ENCODE results near the gene RALGAPB.

DNA sequence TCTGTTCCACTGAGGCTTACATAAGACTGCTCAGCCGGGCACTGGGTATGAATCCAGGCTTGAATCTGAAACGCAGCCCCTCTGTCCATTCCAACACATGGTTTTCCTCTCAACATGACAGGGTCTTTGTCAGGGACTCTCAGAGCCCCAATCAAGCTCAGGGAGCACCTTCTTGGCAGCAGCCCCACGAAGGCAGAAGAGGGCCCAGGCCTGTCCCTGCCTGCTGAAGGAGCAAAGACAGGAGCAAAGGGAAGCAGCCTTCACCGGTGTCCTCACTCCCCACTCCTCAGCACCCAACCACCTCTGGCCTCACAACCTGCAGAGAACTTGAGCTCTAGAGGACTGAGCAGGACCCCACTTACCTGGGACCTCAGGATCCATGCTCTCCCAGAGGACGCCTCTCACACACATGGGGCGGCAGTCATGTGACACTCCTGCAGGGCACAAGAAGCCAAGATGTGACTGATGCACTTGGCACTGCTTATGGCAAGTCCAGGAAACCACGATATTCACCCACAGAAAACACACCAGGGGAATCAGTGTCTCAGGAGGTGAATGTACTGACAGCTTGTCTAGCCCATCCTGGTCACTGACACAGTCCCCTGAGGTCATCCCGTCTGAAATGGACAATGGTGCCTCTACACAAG lies 41.8 kb upstream of the RALGAPB start:
- TF ChIP-seq GATA2 (IDR thresholded peaks at IDR 0.05; ENCODE audit: low read depth, low read length) = no peak
- no peak for TF ChIP-seq GATA3 (IDR thresholded peaks at IDR 0.05; ENCODE audit: low read depth, low read length)
